RWPE2 (cell line): ENCODE measurements around the gene SLC25A48.

ENCODE experiments used
- ATAC-seq: fragments of 200-7000 bp; cut with Tn5 transposase; 3 replicates; pipeline ENCODE4 v1.9.1; 2021; ENCODE audit warnings: low read depth
- DNase-seq: peaks from one replicate; pipeline ENCODE4 v3.0.0-alpha.2; 2020; ENCODE audit warnings: low spot score
- H3K27ac ChIP-seq: fragments of 450-650 bp; 2 replicates; pipeline ENCODE4 v1.5.1; 2017; ENCODE audit warnings: mild to moderate bottlenecking; ENCODE audit not compliant: poor library complexity, severe bottlenecking
- H3K27me3 ChIP-seq: fragments of 250-450 bp; sonication (Bioruptor Pico); 2 replicates; pipeline ENCODE4 v1.5.1; 2021; ENCODE audit warnings: mild to moderate bottlenecking, moderate library complexity; ENCODE audit not compliant: insufficient read depth, poor library complexity, severe bottlenecking
- H3K36me3 ChIP-seq: fragments of 250-450 bp; sonication (Bioruptor Pico); 2 replicates; pipeline ENCODE4 v1.5.1; 2020; ENCODE audit warnings: low read depth, mild to moderate bottlenecking, moderate library complexity
- H3K4me1 ChIP-seq: fragments of 250-450 bp; sonication (Bioruptor Pico); 2 replicates; pipeline ENCODE4 v1.5.1; 2021; ENCODE audit warnings: mild to moderate bottlenecking, moderate library complexity; ENCODE audit not compliant: insufficient read depth, poor library complexity, severe bottlenecking
- H3K4me3 ChIP-seq: fragments of 250-450 bp; sonication (Bioruptor Pico); 2 replicates; pipeline ENCODE4 v1.5.1; 2021; ENCODE audit warnings: mild to moderate bottlenecking, moderate library complexity; ENCODE audit not compliant: severe bottlenecking
- H3K9me3 ChIP-seq: fragments of 250-450 bp; sonication (Bioruptor Pico); 2 replicates; pipeline ENCODE4 v1.5.1; 2021; ENCODE audit warnings: mild to moderate bottlenecking, moderate library complexity; ENCODE audit not compliant: severe bottlenecking
- CTCF ChIP-seq: fragments of 450-650 bp; IDR thresholded peaks from one replicate; pipeline ENCODE4 v1.5.1; 2017; ENCODE audit warnings: mild to moderate bottlenecking, moderate library complexity; ENCODE audit not compliant: poor library complexity, severe bottlenecking

The SLC25A48 gene

GRCh38 chr5:135826221-135826525 is 8.3 kb upstream of the SLC25A48 start:
- Histone ChIP-seq H3K27ac (no peak overlapping the region), H3K27me3 (no peaks in the 10 kb centered on the region), H3K4me3 (no peak overlapping the region), H3K4me1 (no peaks in the 10 kb centered on the region), H3K9me3 (no peaks in the 10 kb centered on the region), H3K36me3 (no peaks in the 10 kb centered on the region)
- DNase-seq = no peak
- TF ChIP-seq CTCF = no peak
- no peak for ATAC-seq

GRCh38 chr5:135826994-135827671 is 7.3 kb upstream of the SLC25A48 start:
- no peaks in the 10 kb centered on the region for H3K27me3 ChIP-seq
- no peaks in the 10 kb centered on the region for H3K36me3 ChIP-seq
- H3K27ac ChIP-seq = no peak overlapping the region
- H3K9me3 ChIP-seq = no peaks in the 10 kb centered on the region
- no peak; the same call in 2 of the 3 replicates for ATAC-seq
- TF ChIP-seq CTCF = no peak
- no peaks in the 10 kb centered on the region for H3K4me1 ChIP-seq
- DNase-seq = peak; percentile 39
- H3K4me3 ChIP-seq = no peak overlapping the region

- H3K27me3 ChIP-seq = no peaks in the 10 kb centered on the region
- no peaks in the 10 kb centered on the region for H3K36me3 ChIP-seq
- H3K4me1 ChIP-seq = no peaks in the 10 kb centered on the region
- no peaks in the 10 kb centered on the region for H3K9me3 ChIP-seq
- DNase-seq = peak; percentile 41
- no peak overlapping the region for H3K4me3 ChIP-seq
- TF ChIP-seq CTCF = no peak
- 0 out of 3 replicates have a peak, but pooled peaks have one; percentile 13 for ATAC-seq
- no peak overlapping the region for H3K27ac ChIP-seq
These were observed 6.3 kb upstream of the SLC25A48 start for GRCh38 chr5:135827965-135828781.

GRCh38 chr5:135828782-135829127 is 5.7 kb upstream of the SLC25A48 start:
- no peak for TF ChIP-seq CTCF
- Histone ChIP-seq H3K4me1 (no peaks in the 10 kb centered on the region), H3K9me3 (no peaks in the 10 kb centered on the region), H3K27ac (no peak overlapping the region), H3K4me3 (no peak overlapping the region), H3K36me3 (no peaks in the 10 kb centered on the region), H3K27me3 (peaks cover 3% of the 10 kb centered on the region)
- DNase-seq = no peak
- no peak for ATAC-seq

GRCh38 chr5:135829179-135829578 is 5.3 kb upstream of the SLC25A48 start:
- DNase-seq = no peak
- Histone ChIP-seq H3K27me3 (peaks cover 7% of the 10 kb centered on the region), H3K9me3 (no peaks in the 10 kb centered on the region), H3K4me3 (no peak overlapping the region), H3K4me1 (no peaks in the 10 kb centered on the region), H3K27ac (no peak overlapping the region), H3K36me3 (no peaks in the 10 kb centered on the region)
- ATAC-seq = no peak
- TF ChIP-seq CTCF = no peak
